Skeletal muscle satellite cell (primary cell): Measurements from ENCODE around the gene AKAP12.
"Not testable (repeated sequence)": the region's sequence is repeated elsewhere in the genome, so short reads cannot be mapped to it uniquely, and the experiment has no call there.

Experiments
- H3K27me3 ChIP-seq: 2 replicates; pipeline ENCODE4 v1.7.0; 2013; ENCODE audit warnings: low read length; ENCODE audit not compliant: control insufficient read depth, insufficient read depth
- H3K36me3 ChIP-seq: 2 replicates; pipeline ENCODE4 v1.7.0; 2013; ENCODE audit warnings: mild to moderate bottlenecking, control low read depth, low read length; ENCODE audit not compliant: insufficient read depth
- H3K4me1 ChIP-seq: 2 replicates; pipeline ENCODE4 v1.7.0; 2013; ENCODE audit warnings: low read length; ENCODE audit not compliant: control insufficient read depth, insufficient read depth
- H3K4me2 ChIP-seq: 2 replicates; pipeline ENCODE4 v1.7.0; 2013; ENCODE audit warnings: mild to moderate bottlenecking, low read length
- H3K4me3 ChIP-seq: 2 replicates; pipeline ENCODE4 v1.7.0; 2013; ENCODE audit warnings: low read length
- H3K9ac ChIP-seq: 2 replicates; pipeline ENCODE4 v1.7.0; 2013; ENCODE audit warnings: mild to moderate bottlenecking, low read depth, low read length, moderate library complexity
- H3K9me3 ChIP-seq: replicated peaks from 2 replicates; pipeline ENCODE4 v1.7.0; 2013; ENCODE audit warnings: mild to moderate bottlenecking, control low read depth, low read length

The AKAP12 gene

DNA sequence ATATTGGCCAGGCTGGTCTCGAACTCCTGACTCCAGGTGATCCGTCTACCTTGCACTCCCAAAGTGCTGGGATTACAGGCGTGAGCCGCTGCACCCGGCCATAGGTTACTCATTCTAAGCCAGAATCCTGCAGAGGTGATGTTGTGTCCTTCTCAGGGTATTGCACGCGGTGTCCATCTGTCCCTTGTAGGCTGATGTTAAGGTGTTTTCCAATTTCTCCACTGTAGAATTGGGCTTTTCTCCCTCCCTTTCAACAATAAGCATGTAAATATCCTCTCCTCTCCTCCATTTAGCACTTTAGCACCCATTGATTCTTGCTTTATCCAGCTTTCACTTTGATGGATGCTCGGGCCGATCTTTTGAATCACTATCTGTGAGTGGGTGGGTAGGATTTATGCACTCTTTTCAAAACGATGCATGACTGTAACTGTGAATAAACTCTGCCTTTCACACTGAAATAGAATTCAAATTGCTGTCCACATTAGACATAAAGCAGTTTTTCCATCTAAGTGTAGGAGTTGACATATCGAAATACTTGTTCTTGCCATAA, 99.0 kb downstream of the AKAP12 start:
- H3K4me3 ChIP-seq: no peak overlapping the region
- H3K9me3 ChIP-seq: no peaks in the 10 kb centered on the region
- no peaks in the 10 kb centered on the region for H3K4me1 ChIP-seq
- no peak overlapping the region for H3K4me2 ChIP-seq
- H3K9ac ChIP-seq: no peak overlapping the region
- H3K27me3 ChIP-seq: no peaks in the 10 kb centered on the region
- peaks cover 25% of the 10 kb centered on the region for H3K36me3 ChIP-seq

DNA sequence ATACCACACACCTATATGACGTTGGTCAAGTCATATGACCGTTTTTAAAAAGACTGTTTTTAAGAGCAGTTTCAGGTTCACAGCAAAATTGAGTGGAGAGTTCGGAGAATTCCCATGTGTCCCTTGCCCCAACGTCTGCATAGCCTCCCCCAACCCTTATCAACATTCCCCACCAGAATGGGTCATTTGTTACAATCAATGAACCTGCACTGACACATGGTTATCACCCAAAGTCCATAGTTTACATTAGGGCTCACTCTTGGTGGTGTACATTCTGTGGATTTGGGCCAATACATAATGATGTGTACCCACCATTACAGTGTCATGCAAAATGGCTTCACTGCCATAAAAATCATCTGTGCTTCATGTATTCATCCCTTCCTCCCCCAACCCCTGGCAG, 99.6 kb downstream of the AKAP12 start:
- H3K9ac ChIP-seq: no peak overlapping the region
- H3K4me1 ChIP-seq: no peaks in the 10 kb centered on the region
- H3K27me3 ChIP-seq: no peaks in the 10 kb centered on the region
- no peaks in the 10 kb centered on the region for H3K9me3 ChIP-seq
- peaks cover 31% of the 10 kb centered on the region for H3K36me3 ChIP-seq
- no peak overlapping the region for H3K4me3 ChIP-seq
- no peak overlapping the region for H3K4me2 ChIP-seq

DNA sequence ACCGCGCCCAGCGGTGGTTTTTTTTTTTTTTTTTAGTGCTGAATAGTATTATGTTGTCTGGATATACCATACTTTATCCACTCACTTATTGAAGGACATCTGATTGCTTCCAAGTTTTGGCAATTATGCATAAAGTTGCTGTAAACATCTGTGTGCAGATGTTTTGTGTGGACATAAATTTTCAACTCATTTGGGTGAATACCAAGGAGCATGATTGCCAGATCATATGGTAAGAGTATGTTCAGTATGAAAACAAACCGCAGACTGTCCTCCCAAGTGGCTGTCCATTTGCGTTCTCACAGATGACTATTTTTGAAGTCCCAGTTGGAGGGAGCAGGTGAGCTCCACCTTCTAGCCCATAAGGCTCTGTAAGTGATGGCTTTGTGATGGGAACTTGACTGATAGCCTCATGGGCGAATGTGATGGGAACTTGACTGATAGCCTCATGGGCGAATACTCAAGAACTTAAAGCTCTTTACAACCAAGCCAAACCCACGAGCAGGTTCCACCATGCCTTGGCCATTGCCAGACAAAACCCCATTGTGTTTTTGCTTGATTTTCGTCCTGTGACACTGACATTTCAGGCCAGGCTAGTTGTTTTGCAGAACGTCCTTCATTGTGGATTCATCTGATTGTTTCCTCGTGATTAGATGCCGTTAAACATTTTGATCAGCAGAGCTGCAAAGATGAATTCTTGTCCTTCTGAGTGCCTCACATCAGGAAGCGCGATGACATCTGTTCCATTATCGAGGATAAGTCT, 100.6 kb downstream of the AKAP12 start:
- Histone ChIP-seq H3K9me3 (no peaks in the 10 kb centered on the region), H3K4me3 (no peak overlapping the region), H3K36me3 (peaks cover 32% of the 10 kb centered on the region), H3K4me2 (no peak overlapping the region), H3K9ac (no peak overlapping the region), H3K4me1 (no peaks in the 10 kb centered on the region), H3K27me3 (no peaks in the 10 kb centered on the region)

- Histone ChIP-seq H3K4me1 (no peaks in the 10 kb centered on the region), H3K9ac (no peak overlapping the region), H3K4me3 (no peak overlapping the region), H3K36me3 (peaks cover 24% of the 10 kb centered on the region), H3K9me3 (no peaks in the 10 kb centered on the region), H3K4me2 (no peak overlapping the region), H3K27me3 (no peaks in the 10 kb centered on the region)
Measured at GRCh38 chr6:151341476-151342195, 101.9 kb downstream of the AKAP12 start.

DNA sequence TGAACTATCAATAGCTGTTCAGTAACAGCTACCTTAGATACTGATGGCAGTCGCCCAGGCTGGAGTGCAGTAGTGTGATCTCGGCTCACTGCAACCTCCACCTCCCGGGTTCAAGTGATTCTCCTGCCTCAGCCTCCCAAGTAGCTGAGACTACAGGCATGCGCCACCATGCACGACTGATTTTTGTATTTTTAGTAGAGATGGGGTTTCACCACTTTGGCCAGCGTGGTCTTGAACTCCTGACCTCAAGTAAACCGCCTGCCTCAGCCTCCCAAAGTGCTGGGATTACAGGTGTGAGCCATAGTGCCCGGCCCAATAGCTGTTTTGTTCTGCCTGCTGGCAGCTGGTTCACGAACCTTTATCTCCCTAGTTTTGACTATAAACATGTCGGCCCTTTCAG, 103.0 kb downstream of the AKAP12 start:
- H3K36me3 ChIP-seq: peaks cover 26% of the 10 kb centered on the region
- not testable (repeated sequence) for H3K4me3 ChIP-seq, H3K4me1 ChIP-seq, H3K4me2 ChIP-seq, H3K27me3 ChIP-seq, H3K9me3 ChIP-seq, H3K9ac ChIP-seq

DNA sequence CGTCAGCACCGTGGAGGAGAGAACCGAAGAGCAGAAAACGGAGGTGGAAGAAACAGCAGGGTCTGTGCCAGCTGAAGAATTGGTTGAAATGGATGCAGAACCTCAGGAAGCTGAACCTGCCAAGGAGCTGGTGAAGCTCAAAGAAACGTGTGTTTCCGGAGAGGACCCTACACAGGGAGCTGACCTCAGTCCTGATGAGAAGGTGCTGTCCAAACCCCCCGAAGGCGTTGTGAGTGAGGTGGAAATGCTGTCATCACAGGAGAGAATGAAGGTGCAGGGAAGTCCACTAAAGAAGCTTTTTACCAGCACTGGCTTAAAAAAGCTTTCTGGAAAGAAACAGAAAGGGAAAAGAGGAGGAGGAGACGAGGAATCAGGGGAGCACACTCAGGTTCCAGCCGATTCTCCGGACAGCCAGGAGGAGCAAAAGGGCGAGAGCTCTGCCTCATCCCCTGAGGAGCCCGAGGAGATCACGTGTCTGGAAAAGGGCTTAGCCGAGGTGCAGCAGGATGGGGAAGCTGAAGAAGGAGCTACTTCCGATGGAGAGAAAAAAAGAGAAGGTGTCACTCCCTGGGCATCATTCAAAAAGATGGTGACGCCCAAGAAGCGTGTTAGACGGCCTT, 110.0 kb downstream of the AKAP12 start:
- H3K36me3 ChIP-seq: peaks cover 62% of the 10 kb centered on the region
- H3K4me1 ChIP-seq: no peaks in the 10 kb centered on the region
- H3K9ac ChIP-seq: no peak overlapping the region
- H3K27me3 ChIP-seq: no peaks in the 10 kb centered on the region
- H3K4me3 ChIP-seq: no peak overlapping the region
- H3K9me3 ChIP-seq: no peaks in the 10 kb centered on the region
- no peak overlapping the region for H3K4me2 ChIP-seq

DNA sequence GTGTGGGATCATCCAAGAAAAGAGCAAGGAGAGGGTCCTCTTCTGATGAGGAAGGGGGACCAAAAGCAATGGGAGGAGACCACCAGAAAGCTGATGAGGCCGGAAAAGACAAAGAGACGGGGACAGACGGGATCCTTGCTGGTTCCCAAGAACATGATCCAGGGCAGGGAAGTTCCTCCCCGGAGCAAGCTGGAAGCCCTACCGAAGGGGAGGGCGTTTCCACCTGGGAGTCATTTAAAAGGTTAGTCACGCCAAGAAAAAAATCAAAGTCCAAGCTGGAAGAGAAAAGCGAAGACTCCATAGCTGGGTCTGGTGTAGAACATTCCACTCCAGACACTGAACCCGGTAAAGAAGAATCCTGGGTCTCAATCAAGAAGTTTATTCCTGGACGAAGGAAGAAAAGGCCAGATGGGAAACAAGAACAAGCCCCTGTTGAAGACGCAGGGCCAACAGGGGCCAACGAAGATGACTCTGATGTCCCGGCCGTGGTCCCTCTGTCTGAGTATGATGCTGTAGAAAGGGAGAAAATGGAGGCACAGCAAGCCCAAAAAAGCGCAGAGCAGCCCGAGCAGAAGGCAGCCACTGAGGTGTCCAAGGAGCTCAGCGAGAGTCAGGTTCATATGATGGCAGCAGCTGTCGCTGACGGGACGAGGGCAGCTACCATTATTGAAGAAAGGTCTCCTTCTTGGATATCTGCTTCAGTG, 110.8 kb downstream of the AKAP12 start:
- Histone ChIP-seq H3K9ac (no peak overlapping the region), H3K9me3 (no peaks in the 10 kb centered on the region), H3K4me1 (no peaks in the 10 kb centered on the region), H3K4me3 (no peak overlapping the region), H3K4me2 (no peak overlapping the region), H3K36me3 (peaks cover 64% of the 10 kb centered on the region), H3K27me3 (no peaks in the 10 kb centered on the region)

- Histone ChIP-seq H3K9me3 (no peaks in the 10 kb centered on the region), H3K36me3 (peaks cover 69% of the 10 kb centered on the region), H3K4me2 (no peak overlapping the region), H3K27me3 (no peaks in the 10 kb centered on the region), H3K4me3 (no peak overlapping the region), H3K4me1 (no peaks in the 10 kb centered on the region), H3K9ac (no peak overlapping the region)
Measured at GRCh38 chr6:151351146-151351700, 111.5 kb downstream of the AKAP12 start.

- no peak overlapping the region for H3K4me3 ChIP-seq
- H3K9me3 ChIP-seq: no peaks in the 10 kb centered on the region
- no peaks in the 10 kb centered on the region for H3K4me1 ChIP-seq
- no peak overlapping the region for H3K4me2 ChIP-seq
- H3K27me3 ChIP-seq: no peaks in the 10 kb centered on the region
- H3K36me3 ChIP-seq: peaks cover 74% of the 10 kb centered on the region
- no peak overlapping the region for H3K9ac ChIP-seq
Measured at GRCh38 chr6:151351731-151352130, 112.0 kb downstream of the AKAP12 start.

GRCh38 chr6:151352410-151353396, 112.9 kb downstream of the AKAP12 start:
- no peaks in the 10 kb centered on the region for H3K27me3 ChIP-seq
- H3K4me2 ChIP-seq: no peak overlapping the region
- no peaks in the 10 kb centered on the region for H3K4me1 ChIP-seq
- peaks cover 72% of the 10 kb centered on the region for H3K36me3 ChIP-seq
- H3K9me3 ChIP-seq: no peaks in the 10 kb centered on the region
- H3K4me3 ChIP-seq: no peak overlapping the region
- no peak overlapping the region for H3K9ac ChIP-seq
